Endodermal cell (in vitro differentiated cells): ENCODE measurements around the gene ZBTB7C. TPM values are rescaled to one million over a fixed set of nuclear protein-coding genes. Genes with fewer than 3 reads are reported as not detected.

ENCODE experiments used
- DNase-seq: peaks from one replicate; pipeline ENCODE4 v3.0.0-alpha.2; 2017
- H3K27ac ChIP-seq: 2 replicates; pipeline ENCODE4 v1.5.1; 2013; ENCODE audit warnings: mild to moderate bottlenecking, low read depth, low read length, moderate library complexity
- H3K27me3 ChIP-seq: 2 replicates; pipeline ENCODE4 v1.6.1; 2013; ENCODE audit warnings: mild to moderate bottlenecking, low read length, moderate library complexity; ENCODE audit not compliant: insufficient read depth, control insufficient read depth, poor library complexity, severe bottlenecking
- H3K36me3 ChIP-seq: 2 replicates; pipeline ENCODE4 v1.7.0; 2013; ENCODE audit warnings: mild to moderate bottlenecking, low read length, moderate library complexity; ENCODE audit not compliant: control insufficient read depth, insufficient read depth
- H3K4me1 ChIP-seq: one replicate; pipeline ENCODE4 v1.7.0; 2013; ENCODE audit warnings: low read length; ENCODE audit not compliant: control insufficient read depth, insufficient read depth
- H3K4me3 ChIP-seq: 2 replicates; pipeline ENCODE4 v1.5.1; 2013; ENCODE audit warnings: mild to moderate bottlenecking, low read length, moderate library complexity
- H3K9ac ChIP-seq: 2 replicates; pipeline ENCODE4 v1.6.1; 2013; ENCODE audit warnings: mild to moderate bottlenecking, low read length, moderate library complexity; ENCODE audit not compliant: poor library complexity, severe bottlenecking; ENCODE audit errors: extremely low read depth
- H3K9me3 ChIP-seq: 2 replicates; pipeline ENCODE4 v1.6.1; 2013; ENCODE audit warnings: mild to moderate bottlenecking, low read length, moderate library complexity; ENCODE audit not compliant: control insufficient read depth
- H3K27ac Mint-ChIP-seq: 2 replicates; pipeline ENCODE4 v1.8.0; 2020; ENCODE audit warnings: mixed read lengths
- H3K27me3 Mint-ChIP-seq: 2 replicates; pipeline ENCODE4 v1.8.0; 2021; ENCODE audit warnings: mild to moderate bottlenecking, mixed read lengths; ENCODE audit not compliant: insufficient read depth
- H3K36me3 Mint-ChIP-seq: 2 replicates; pipeline ENCODE4 v1.8.0; 2020; ENCODE audit warnings: low read depth, mixed read lengths
- H3K4me1 Mint-ChIP-seq: 2 replicates; pipeline ENCODE4 v1.8.0; 2020; ENCODE audit warnings: mixed read lengths
- H3K4me3 Mint-ChIP-seq: 2 replicates; pipeline ENCODE4 v1.8.0; 2020; ENCODE audit warnings: mild to moderate bottlenecking, moderate library complexity, mixed read lengths
- H3K9me3 Mint-ChIP-seq: 2 replicates; pipeline ENCODE4 v1.8.0; 2020; ENCODE audit warnings: mild to moderate bottlenecking, mixed read lengths
- CTCF ChIP-seq: fragments of 200-600 bp; sonication (generic); conservative IDR thresholded peaks from 2 replicates; pipeline ENCODE4 v1.5.0; 2021; ENCODE audit warnings: antibody characterized with exemption, mild to moderate bottlenecking
- WGBS, 2 experiments: methylation state at CpG; one replicate each; pipeline versions ENCODE4 v1.1.5 to v1.1.7; 2013; ENCODE audit warnings: missing lambda C conversion rate in 2 of 2, mixed read lengths in 1 of 2; ENCODE audit not compliant: insufficient coverage in 1 of 2, insufficient read length in 1 of 2; 5-methylcytosine and 5-hydroxymethylcytosine counted together
- total RNA-seq, 2 donors: library from RNA; stranded (reverse); fragmentation: NEBNext Ultra II Directional in 1 of 2; extraction: Animal tissue kit (Norgen Biotek cat#: 25700) in 1 of 2; gene quantifications; 2 replicates in 1 of 2; 3 replicates in 1 of 2; pipeline ENCODE4 v1.2.1, GENCODE V29; 2021

Gene ZBTB7C
- total RNA-seq, 2 donors from 2014 or later = 0.31 to 0.62 TPM

GRCh38 chr18:48051945-48052840 is 357.0 kb downstream of the ZBTB7C start:
- Histone ChIP-seq H3K4me3 (no peak overlapping the region), H3K36me3 (no peaks in the 10 kb centered on the region), H3K9me3 (no peaks in the 10 kb centered on the region), H3K4me1 (no peaks in the 10 kb centered on the region), H3K9ac (no peak overlapping the region), H3K27me3 (no peaks in the 10 kb centered on the region), H3K27ac (no peak overlapping the region)
- 91 to 100% methylated on average over 3 to 8 of the region's 8 CpGs for WGBS, 2 experiments
- no peak for TF ChIP-seq CTCF
- peaks cover 11% of the 10 kb centered on the region for H3K27me3 Mint-ChIP-seq
- H3K4me3 Mint-ChIP-seq = no peak overlapping the region
- no peak for DNase-seq
- peaks cover 11% of the 10 kb centered on the region for H3K4me1 Mint-ChIP-seq
- no peaks in the 10 kb centered on the region for H3K9me3 Mint-ChIP-seq
- H3K27ac Mint-ChIP-seq = no peak overlapping the region
- no peaks in the 10 kb centered on the region for H3K36me3 Mint-ChIP-seq

GRCh38 chr18:48050176-48050575 is 359.0 kb downstream of the ZBTB7C start:
- no peaks in the 10 kb centered on the region for H3K4me1 ChIP-seq
- no peak for TF ChIP-seq CTCF
- no peaks in the 10 kb centered on the region for H3K36me3 Mint-ChIP-seq
- no peaks in the 10 kb centered on the region for H3K36me3 ChIP-seq
- no peak overlapping the region for H3K4me3 ChIP-seq
- no peak for DNase-seq
- no peaks in the 10 kb centered on the region for H3K27me3 ChIP-seq
- peaks cover 11% of the 10 kb centered on the region for H3K4me1 Mint-ChIP-seq
- no peaks in the 10 kb centered on the region for H3K9me3 ChIP-seq
- no peak overlapping the region for H3K27ac Mint-ChIP-seq
- H3K27ac ChIP-seq = no peak overlapping the region
- H3K9ac ChIP-seq = no peak overlapping the region
- H3K27me3 Mint-ChIP-seq = peaks cover 15% of the 10 kb centered on the region
- H3K4me3 Mint-ChIP-seq = no peak overlapping the region
- WGBS, 2 experiments = 82 to 91% methylated on average over 5 to 7 of the region's 7 CpGs
- H3K9me3 Mint-ChIP-seq = no peaks in the 10 kb centered on the region

GRCh38 chr18:48049757-48050156 is 359.4 kb downstream of the ZBTB7C start:
- Mint-ChIP-seq H3K4me1 (peaks cover 11% of the 10 kb centered on the region), H3K9me3 (no peaks in the 10 kb centered on the region), H3K4me3 (no peak overlapping the region), H3K36me3 (no peaks in the 10 kb centered on the region), H3K27ac (no peak overlapping the region), H3K27me3 (peaks cover 15% of the 10 kb centered on the region)
- DNase-seq = no peak
- H3K9me3 ChIP-seq = no peaks in the 10 kb centered on the region
- H3K4me3 ChIP-seq = no peak overlapping the region
- no peaks in the 10 kb centered on the region for H3K4me1 ChIP-seq
- H3K27ac ChIP-seq = no peak overlapping the region
- no peak for TF ChIP-seq CTCF
- no peak overlapping the region for H3K9ac ChIP-seq
- WGBS, 2 experiments = 94% methylated on average over 5 of the region's 5 CpGs; no CpG with 5 or more reads in 1 of the 2 experiments
- no peaks in the 10 kb centered on the region for H3K36me3 ChIP-seq
- no peaks in the 10 kb centered on the region for H3K27me3 ChIP-seq
